KMS-11 (cell line): Measurements from ENCODE around the gene SASH3.

Source experiments
- H2AFZ ChIP-seq: fragments of 200-600 bp; sonication (generic); 2 replicates; pipeline ENCODE4 v1.6.1; 2016; ENCODE audit warnings: antibody characterized with exemption, mixed run types, low read depth
- H3K27ac ChIP-seq: fragments of 200-600 bp; sonication (generic); 2 replicates; pipeline ENCODE4 v1.6.1; 2016; ENCODE audit warnings: mild to moderate bottlenecking, mixed run types
- H3K27me3 ChIP-seq: fragments of 200-600 bp; sonication (generic); 2 replicates; pipeline ENCODE4 v1.6.1; 2017; ENCODE audit warnings: mild to moderate bottlenecking, low read depth, mixed run types, moderate library complexity; ENCODE audit not compliant: insufficient read depth
- H3K36me3 ChIP-seq: fragments of 200-600 bp; sonication (generic); 2 replicates; pipeline ENCODE4 v1.6.1; 2017; ENCODE audit warnings: mild to moderate bottlenecking, mixed run types; ENCODE audit not compliant: insufficient read depth
- H3K4me1 ChIP-seq: fragments of 200-600 bp; sonication (generic); 2 replicates; pipeline ENCODE4 v1.6.1; 2016; ENCODE audit warnings: mild to moderate bottlenecking, low read depth, mixed run types; ENCODE audit not compliant: poor library complexity, severe bottlenecking
- H3K4me2 ChIP-seq: fragments of 200-600 bp; sonication (generic); 2 replicates; pipeline ENCODE4 v1.7.0; 2016; ENCODE audit warnings: mild to moderate bottlenecking, mixed run types
- H3K4me3 ChIP-seq: fragments of 200-600 bp; sonication (generic); IDR thresholded peaks from 2 replicates; pipeline ENCODE4 v1.6.1; 2017; ENCODE audit warnings: low read depth, low read length, mixed read lengths; ENCODE audit not compliant: insufficient read depth
- H3K79me2 ChIP-seq: fragments of 200-600 bp; sonication (generic); 2 replicates; pipeline ENCODE4 v1.6.1; 2016; ENCODE audit warnings: low read depth, mixed run types; ENCODE audit not compliant: insufficient read depth
- H3K9ac ChIP-seq: fragments of 200-600 bp; sonication (generic); 2 replicates; pipeline ENCODE4 v1.6.1; 2016; ENCODE audit warnings: mild to moderate bottlenecking, mixed run types
- H4K20me1 ChIP-seq: fragments of 200-600 bp; sonication (generic); 2 replicates; pipeline ENCODE4 v1.6.1; 2016; ENCODE audit warnings: mild to moderate bottlenecking, mixed run types; ENCODE audit not compliant: insufficient read depth
- TF ChIP-seq, protein P1 (sequence below): fragments of 200-600 bp; sonication (generic); conservative IDR thresholded peaks from 2 replicates; pipeline ENCODE4 v1.6.1; 2017; ENCODE audit warnings: low read depth, mild to moderate bottlenecking, antibody characterized with exemption, low read length, moderate library complexity, mixed read lengths

SASH3 gene

DNA sequence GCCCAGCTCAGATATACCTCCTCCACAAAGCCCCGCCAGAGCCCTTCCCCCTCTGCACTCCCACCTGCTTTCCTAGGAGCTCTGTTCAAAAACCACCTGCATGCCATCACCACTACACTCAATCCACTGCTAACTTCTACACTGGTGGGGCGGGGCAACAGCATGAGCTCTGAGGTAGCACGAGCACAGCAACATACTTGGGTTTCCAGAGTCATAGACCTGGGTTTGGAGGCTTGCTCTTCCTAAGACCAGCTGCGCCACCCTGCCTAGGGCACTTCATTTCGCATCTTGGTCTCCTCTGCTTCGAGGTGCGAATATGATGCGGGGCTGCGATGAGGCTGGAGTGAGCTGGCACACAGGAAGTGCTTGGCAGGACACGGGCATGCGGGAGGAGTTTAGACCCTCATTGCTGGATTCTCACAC is 3.6 kb downstream of the SASH3 start:
- Histone ChIP-seq H3K9ac (no peak overlapping the region), H3K27me3 (no peaks in the 10 kb centered on the region), H3K4me2 (no peak overlapping the region), H3K4me1 (peaks cover 10% of the 10 kb centered on the region), H4K20me1 (no peaks in the 10 kb centered on the region), H3K4me3 (no peak overlapping the region), H3K36me3 (no peaks in the 10 kb centered on the region), H3K79me2 (no peaks in the 10 kb centered on the region), H2AFZ (no peak overlapping the region), H3K27ac (no peak overlapping the region)
- TF ChIP-seq, protein P1, sequence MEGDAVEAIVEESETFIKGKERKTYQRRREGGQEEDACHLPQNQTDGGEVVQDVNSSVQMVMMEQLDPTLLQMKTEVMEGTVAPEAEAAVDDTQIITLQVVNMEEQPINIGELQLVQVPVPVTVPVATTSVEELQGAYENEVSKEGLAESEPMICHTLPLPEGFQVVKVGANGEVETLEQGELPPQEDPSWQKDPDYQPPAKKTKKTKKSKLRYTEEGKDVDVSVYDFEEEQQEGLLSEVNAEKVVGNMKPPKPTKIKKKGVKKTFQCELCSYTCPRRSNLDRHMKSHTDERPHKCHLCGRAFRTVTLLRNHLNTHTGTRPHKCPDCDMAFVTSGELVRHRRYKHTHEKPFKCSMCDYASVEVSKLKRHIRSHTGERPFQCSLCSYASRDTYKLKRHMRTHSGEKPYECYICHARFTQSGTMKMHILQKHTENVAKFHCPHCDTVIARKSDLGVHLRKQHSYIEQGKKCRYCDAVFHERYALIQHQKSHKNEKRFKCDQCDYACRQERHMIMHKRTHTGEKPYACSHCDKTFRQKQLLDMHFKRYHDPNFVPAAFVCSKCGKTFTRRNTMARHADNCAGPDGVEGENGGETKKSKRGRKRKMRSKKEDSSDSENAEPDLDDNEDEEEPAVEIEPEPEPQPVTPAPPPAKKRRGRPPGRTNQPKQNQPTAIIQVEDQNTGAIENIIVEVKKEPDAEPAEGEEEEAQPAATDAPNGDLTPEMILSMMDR = no peak

DNA sequence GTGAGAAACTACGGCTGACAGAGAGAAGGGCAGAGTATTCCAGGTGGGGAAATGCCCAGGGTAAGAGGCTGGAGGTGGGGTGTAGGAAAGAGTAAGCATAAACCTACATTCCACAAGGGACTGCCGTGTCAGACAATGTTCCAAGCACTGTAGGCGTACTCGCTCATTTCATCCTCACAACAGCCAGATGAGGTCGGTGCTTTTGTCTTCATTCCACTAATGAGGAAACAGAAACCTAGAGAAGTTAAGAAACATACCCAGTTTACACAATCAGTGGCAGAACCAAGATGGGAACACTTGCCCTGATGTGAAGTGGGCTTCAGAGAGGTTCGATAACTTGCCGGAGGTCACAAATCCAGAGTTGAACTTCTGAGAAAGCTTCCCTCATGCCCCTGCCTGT is 4.6 kb downstream of the SASH3 start:
- H3K4me1 ChIP-seq = peaks cover 10% of the 10 kb centered on the region
- H3K79me2 ChIP-seq = no peaks in the 10 kb centered on the region
- no peaks in the 10 kb centered on the region for H4K20me1 ChIP-seq
- TF ChIP-seq, protein P1 = no peak
- H3K4me3 ChIP-seq = no peak overlapping the region
- H2AFZ ChIP-seq = no peak overlapping the region
- H3K4me2 ChIP-seq = no peak overlapping the region
- H3K27ac ChIP-seq = no peak overlapping the region
- H3K27me3 ChIP-seq = no peaks in the 10 kb centered on the region
- H3K36me3 ChIP-seq = no peaks in the 10 kb centered on the region
- H3K9ac ChIP-seq = no peak overlapping the region

- no peaks in the 10 kb centered on the region for H4K20me1 ChIP-seq
- no peak overlapping the region for H3K4me3 ChIP-seq
These were observed 5.6 kb downstream of the SASH3 start for GRCh38 chrX:129785160-129785947.

GRCh38 chrX:129786210-129786651 is 6.5 kb downstream of the SASH3 start:
- H3K4me3 ChIP-seq = no peak overlapping the region
- peaks cover 3% of the 10 kb centered on the region for H3K4me1 ChIP-seq
- no peaks in the 10 kb centered on the region for H3K27me3 ChIP-seq
- H3K79me2 ChIP-seq = no peaks in the 10 kb centered on the region
- H3K36me3 ChIP-seq = no peaks in the 10 kb centered on the region
- TF ChIP-seq, protein P1 = no peak
- H2AFZ ChIP-seq = no peak overlapping the region
- no peak overlapping the region for H3K4me2 ChIP-seq
- no peaks in the 10 kb centered on the region for H4K20me1 ChIP-seq
- H3K9ac ChIP-seq = no peak overlapping the region
- no peak overlapping the region for H3K27ac ChIP-seq

More at GRCh38 chrX:129785160-129785947, 5.6 kb downstream of the SASH3 start:
- Histone ChIP-seq H2AFZ (no peak overlapping the region), H3K36me3 (no peaks in the 10 kb centered on the region), H3K4me2 (no peak overlapping the region), H3K27me3 (no peaks in the 10 kb centered on the region), H3K79me2 (no peaks in the 10 kb centered on the region), H3K27ac (no peak overlapping the region), H3K9ac (no peak overlapping the region), H3K4me1 (peaks cover 10% of the 10 kb centered on the region)
- TF ChIP-seq, protein P1 = no peak
